Measurements from ENCODE around the gene PPM1J. TPM values are rescaled to one million over a fixed set of nuclear protein-coding genes. Genes with fewer than 3 reads are reported as not detected.

Gene PPM1J
- total and polyA plus RNA-seq, 2 of the 8 experiments (the other 6 are each of a cell fraction or from before 2014, with no cell fraction given), result 19.4 to 31.6 TPM

DNA sequence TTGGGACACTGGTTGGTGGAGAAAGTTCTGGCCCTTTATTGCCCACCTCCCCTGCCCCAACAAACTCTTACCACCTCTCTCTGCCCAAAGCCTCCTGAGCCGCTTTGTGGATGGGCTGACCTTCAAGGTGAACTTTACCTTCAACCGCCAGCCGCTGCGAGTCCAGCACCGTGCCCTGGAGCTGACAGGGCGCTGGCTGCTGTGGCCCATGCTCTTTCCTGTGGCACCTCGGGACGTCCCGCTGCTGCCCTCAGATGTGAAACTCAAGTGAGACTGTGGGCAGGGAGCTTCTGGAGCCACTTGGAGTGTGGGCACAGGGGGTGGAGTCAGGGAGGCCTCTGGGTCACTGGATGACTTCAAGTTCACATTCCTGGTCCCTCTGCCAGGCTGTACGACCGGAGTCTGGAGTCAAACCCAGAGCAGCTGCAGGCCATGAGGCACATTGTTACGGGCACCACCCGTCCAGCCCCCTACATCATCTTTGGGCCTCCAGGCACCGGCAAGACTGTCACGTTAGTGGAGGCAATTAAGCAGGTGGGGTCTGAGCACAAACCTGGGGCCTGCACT lies 20.7 kb downstream of the PPM1J start (continued):
- TF ChIP-seq HDAC6 (IDR thresholded peaks at IDR 0.05; ENCODE audit: low read depth, low read length), result no peak

All from H1 (cell line).